ENCODE data around the gene PIK3C2B. TPM values are rescaled to one million over a fixed set of nuclear protein-coding genes. Genes with fewer than 3 reads are reported as not detected.

Gene PIK3C2B
- total and polyA plus RNA-seq, 2 donors (not counting 1 experiment from before 2014, with no cell fraction given) = 90.3 to 142 TPM

- Mint-ChIP-seq H3K27me3 (no peaks in the 10 kb centered on the region), H3K9me3 (ENCODE audit: insufficient read depth) (no peaks in the 10 kb centered on the region), H3K27ac (peak overlapping the region; percentile 94), H3K4me1 (peaks cover 94% of the 10 kb centered on the region), H3K4me3 (peak overlapping the region; percentile 84)
- Histone ChIP-seq H3K4me3 (ENCODE audit: control extremely low read depth in 1 of 5, extremely low read depth in 1 of 5, insufficient read depth in 1 of 5, low read depth in 2 of 5, low read length in 4 of 5) (no peak overlapping the region), H3K9me3 (ENCODE audit: control extremely low read depth in 1 of 3, control insufficient read depth in 2 of 3, insufficient read depth in 1 of 3, low read length in 2 of 3) (no peaks in the 10 kb centered on the region), H3K79me2 (ENCODE audit: control insufficient read depth, insufficient read depth, low read length) (peaks cover 36% of the 10 kb centered on the region), H3K4me1 (ENCODE audit: control insufficient read depth in 2 of 2, insufficient read depth in 2 of 2, low read length in 2 of 2) (peaks cover 88 to 91% of the 10 kb centered on the region in 2 donors), H3K36me3 (replicated peaks in 1 of 2; ENCODE audit: control extremely low read depth in 1 of 2, control insufficient read depth in 1 of 2, extremely low read depth in 1 of 2, insufficient read depth in 2 of 2, low read length in 1 of 2) (peaks cover 1 to 54% of the 10 kb centered on the region in 2 experiments), H3K27me3 (replicated peaks in 1 of 4; ENCODE audit: control extremely low read depth in 1 of 4, control insufficient read depth in 3 of 4, insufficient read depth in 4 of 4, low read length in 3 of 4) (no peaks in the 10 kb centered on the region), H2AFZ (ENCODE audit: insufficient read depth, low read depth, low read length, poor library complexity, severe bottlenecking) (no peak overlapping the region), H3K9ac (ENCODE audit: low read length) (no peak overlapping the region), H3K4me2 (replicated peaks; ENCODE audit: low read depth, low read length, poor library complexity, severe bottlenecking) (peak overlapping the region; percentile 83), H3K27ac (ENCODE audit: low read length in 2 of 2) (peak overlapping the region; percentile 86 to 90), H4K20me1 (ENCODE audit: control insufficient read depth, insufficient read depth, low read length, poor library complexity, severe bottlenecking) (no peaks in the 10 kb centered on the region)
- POLR2A ChIA-PET = interaction anchor here (0.9 to 2.4 kb wide), 3 partner anchors 12 to 34 kb away, joined by 3 to 8 read pairs (median 3); partner anchors contain the start of gene PIK3C2B
- CTCF ChIA-PET = interaction anchor here (1.4 to 43.9 kb wide), 3 partner anchors 13 to 40 kb away, joined by 4 to 1884 read pairs (median 67); partner anchors contain the start of gene PIK3C2B
- intact Hi-C loops (cut with micrococcal nuclease) = loop anchor here (2.0 kb wide), 1 partner anchor 34 kb away; the partner anchor contains the start of gene PIK3C2B
- TF ChIP-seq CTCF (IDR thresholded peaks at IDR 0.05) (no peak), EZH2 (IDR thresholded peaks at IDR 0.05; ENCODE audit: borderline replicate concordance, insufficient read depth, low read depth, low read length, poor library complexity, severe bottlenecking) (no peak)
- 100% methylated on average over 3 of the region's 8 CpGs for whole genome bisulfite sequencing (ENCODE audit: insufficient coverage)
- ATAC-seq (ENCODE audit: low read depth) (no peak), DNase-seq (no peak)
Measured at GRCh38 chr1:204460346-204460745, 34.3 kb downstream of the PIK3C2B start.

- intact Hi-C loops (cut with micrococcal nuclease) = loop anchor here (2.0 kb wide), 1 partner anchor 35 kb away; the partner anchor contains the start of gene PIK3C2B
- CTCF ChIA-PET = interaction anchor here (1.4 to 43.9 kb wide), 3 partner anchors 12 to 41 kb away, joined by 4 to 1884 read pairs (median 67); partner anchors contain the start of gene PIK3C2B
Measured at GRCh38 chr1:204459706-204460105, 34.9 kb downstream of the PIK3C2B start.

More at GRCh38 chr1:204459706-204460105, 34.9 kb downstream of the PIK3C2B start:
- H3K27ac ChIP-seq (ENCODE audit: low read length in 2 of 2) = peak overlapping the region in 1 of 2 donors; percentile 90
- DNase-seq = no peak
- H4K20me1 ChIP-seq (ENCODE audit: control insufficient read depth, insufficient read depth, low read length, poor library complexity, severe bottlenecking) = no peaks in the 10 kb centered on the region
- H3K4me1 ChIP-seq (ENCODE audit: control insufficient read depth in 2 of 2, insufficient read depth in 2 of 2, low read length in 2 of 2) = peaks cover 83 to 89% of the 10 kb centered on the region in 2 donors
- no peak overlapping the region for H3K4me3 ChIP-seq (ENCODE audit: control extremely low read depth in 1 of 5, extremely low read depth in 1 of 5, insufficient read depth in 1 of 5, low read depth in 2 of 5, low read length in 4 of 5)
- peaks cover 36% of the 10 kb centered on the region for H3K79me2 ChIP-seq (ENCODE audit: control insufficient read depth, insufficient read depth, low read length)
- POLR2A ChIA-PET = no interaction called here
- peaks cover 1 to 55% of the 10 kb centered on the region in 2 experiments for H3K36me3 ChIP-seq (replicated peaks in 1 of 2; ENCODE audit: control extremely low read depth in 1 of 2, control insufficient read depth in 1 of 2, extremely low read depth in 1 of 2, insufficient read depth in 2 of 2, low read length in 1 of 2)
- H3K4me2 ChIP-seq (replicated peaks; ENCODE audit: low read depth, low read length, poor library complexity, severe bottlenecking) = peak overlapping the region; percentile 83
- H2AFZ ChIP-seq (ENCODE audit: insufficient read depth, low read depth, low read length, poor library complexity, severe bottlenecking) = no peak overlapping the region
- peaks cover 92% of the 10 kb centered on the region for H3K4me1 Mint-ChIP-seq
- no peaks in the 10 kb centered on the region for H3K9me3 ChIP-seq (ENCODE audit: control extremely low read depth in 1 of 3, control insufficient read depth in 2 of 3, insufficient read depth in 1 of 3, low read length in 2 of 3)
- H3K9me3 Mint-ChIP-seq (ENCODE audit: insufficient read depth) = no peaks in the 10 kb centered on the region
- no peaks in the 10 kb centered on the region for H3K27me3 ChIP-seq (replicated peaks in 1 of 4; ENCODE audit: control extremely low read depth in 1 of 4, control insufficient read depth in 3 of 4, insufficient read depth in 4 of 4, low read length in 3 of 4)
- H3K9ac ChIP-seq (ENCODE audit: low read length) = no peak overlapping the region
- H3K4me3 Mint-ChIP-seq = peak overlapping the region; percentile 13
- TF ChIP-seq CTCF (IDR thresholded peaks at IDR 0.05) = no peak
- no peak for TF ChIP-seq EZH2 (IDR thresholded peaks at IDR 0.05; ENCODE audit: borderline replicate concordance, insufficient read depth, low read depth, low read length, poor library complexity, severe bottlenecking)
- no peak for ATAC-seq (ENCODE audit: low read depth)
- peak overlapping the region; percentile 94 for H3K27ac Mint-ChIP-seq
- 48% methylated on average over 3 of the region's 4 CpGs for WGBS (ENCODE audit: insufficient coverage)
- no peaks in the 10 kb centered on the region for H3K27me3 Mint-ChIP-seq
